ENCODE data around the gene DPF1.

GRCh38 chr19:38224014-38224862 is at the start of gene DPF1:
- no peak for TF ChIP-seq EZH2 (IDR thresholded peaks at IDR 0.05)
- TF ChIP-seq POLR2AphosphoS5 (IDR thresholded peaks at IDR 0.05; ENCODE audit: borderline replicate concordance, low read depth, low read length): no peak

Data from SK-N-MC (cell line).